HG03066 (cell line): ENCODE results near the gene NEK6.

Experiments
- ATAC-seq: cut with Tn5 transposase; IDR thresholded peaks from one replicate; pipeline ENCODE4 v1.9.1; 2021; ENCODE audit warnings: low read depth; ENCODE audit not compliant: unreplicated experiment

Gene NEK6

DNA sequence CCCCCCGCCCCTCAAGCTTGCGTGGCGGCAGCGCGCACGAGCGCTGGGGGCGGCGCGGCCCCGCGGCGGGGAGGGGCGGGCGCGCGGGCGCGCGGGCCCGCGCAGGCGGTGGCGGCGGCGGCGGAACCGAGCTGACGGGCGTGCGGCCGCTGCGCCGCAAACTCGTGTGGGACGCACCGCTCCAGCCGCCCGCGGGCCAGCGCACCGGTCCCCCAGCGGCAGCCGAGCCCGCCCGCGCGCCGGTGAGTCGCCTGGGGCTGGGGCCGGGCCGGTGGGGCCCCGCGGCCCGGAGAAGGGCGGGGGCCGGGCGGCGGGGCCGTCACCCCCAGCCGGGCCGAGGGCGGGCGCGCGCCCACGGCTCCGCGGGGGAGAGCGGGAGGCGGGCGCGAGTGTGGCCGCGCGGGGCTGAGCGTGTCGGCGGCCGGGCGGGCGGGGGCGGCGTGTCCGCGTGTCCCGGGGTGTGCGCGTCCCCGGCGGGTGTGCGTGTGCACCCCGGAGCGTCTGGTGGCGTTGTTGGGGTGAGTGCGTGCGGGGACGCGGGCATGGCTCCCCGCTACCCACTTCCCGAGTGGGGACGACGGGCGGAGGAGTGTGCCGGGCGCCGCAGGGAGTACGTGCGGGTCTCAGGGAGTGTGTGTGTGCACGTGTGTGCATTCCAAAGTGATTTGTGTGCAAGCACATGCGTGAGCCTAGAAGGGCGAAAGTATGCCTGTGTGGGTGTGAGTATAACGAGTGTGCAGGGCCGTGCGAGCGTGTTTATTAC lies at the start of gene NEK6:
Gene NEK6 (plus strand): TSS at position 106 of the 763 bp plus-strand sequence. CDS start 44,016 bp downstream, outside the sequence.
- no peak for ATAC-seq

DNA sequence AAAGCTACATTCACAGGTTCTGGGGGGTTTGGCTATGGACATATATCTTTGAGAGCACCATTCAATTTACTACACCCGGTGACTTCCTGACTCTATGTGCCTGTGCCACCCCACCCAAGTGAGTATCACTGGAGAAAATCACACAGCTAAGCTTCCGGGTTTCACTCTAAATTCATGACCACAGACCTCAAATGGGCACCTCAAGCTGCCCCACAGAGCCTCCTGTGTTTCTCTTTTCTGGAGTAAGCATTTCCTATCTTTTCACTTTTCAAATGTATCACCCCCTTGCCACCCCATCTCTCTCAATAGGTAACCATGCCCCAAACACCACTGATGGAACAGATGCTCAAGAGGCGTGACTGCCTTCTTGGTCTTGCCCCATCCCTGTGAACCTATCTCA lies 49.2 kb upstream of the NEK6 start:
- no peak for ATAC-seq

GRCh38 chr9:124209279-124209678 lies 48.5 kb upstream of the NEK6 start:
- ATAC-seq = no peak

GRCh38 chr9:124209774-124210173 lies 48.0 kb upstream of the NEK6 start:
- no peak for ATAC-seq

- no peak for ATAC-seq
Measured at GRCh38 chr9:124210697-124211096, 47.1 kb upstream of the NEK6 start.

- ATAC-seq = no peak
Measured at GRCh38 chr9:124212381-124213050, 45.2 kb upstream of the NEK6 start.

GRCh38 chr9:124213396-124213795 lies 44.4 kb upstream of the NEK6 start:
- no peak for ATAC-seq

- no peak for ATAC-seq
Measured at GRCh38 chr9:124214116-124214515, 43.6 kb upstream of the NEK6 start.

DNA sequence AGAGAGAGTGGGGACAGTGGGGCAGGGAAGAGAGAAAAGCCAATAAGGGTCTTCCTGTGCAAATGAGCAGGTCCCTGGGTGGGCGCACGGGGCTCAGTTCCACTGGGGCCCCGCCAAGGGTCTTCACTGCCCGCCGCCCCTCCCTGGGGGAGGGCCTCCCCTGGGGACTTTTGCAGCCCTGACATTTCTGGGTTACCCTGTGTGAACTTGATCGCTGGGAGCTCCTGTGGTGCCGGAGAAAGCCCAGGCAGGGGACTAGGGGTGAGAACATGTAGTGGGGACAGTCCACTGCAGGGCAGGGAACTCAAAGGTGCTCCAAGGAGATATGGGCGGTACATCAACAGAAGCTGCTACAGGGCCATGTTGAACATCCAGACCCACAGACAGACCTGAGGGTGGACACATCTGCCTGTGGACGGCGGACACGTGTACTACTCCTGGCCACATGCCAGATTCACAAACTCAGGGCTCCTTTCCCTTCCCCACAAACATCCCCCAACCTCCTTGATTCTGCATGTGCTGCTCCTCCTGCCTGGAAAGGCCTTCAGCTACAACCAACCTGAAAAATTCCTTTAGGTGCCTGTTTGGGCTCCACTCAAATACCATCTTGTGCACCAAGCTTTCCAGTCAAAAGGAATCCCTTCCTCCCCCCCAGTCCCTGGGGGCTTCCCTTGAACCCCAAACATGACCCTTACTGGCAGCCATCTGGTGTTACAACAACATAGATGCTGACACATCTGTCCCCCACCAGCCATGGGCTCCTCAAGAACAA lies 43.0 kb upstream of the NEK6 start:
- no peak for ATAC-seq

- no peak for ATAC-seq
Measured at GRCh38 chr9:124215368-124215910, 42.3 kb upstream of the NEK6 start.

DNA sequence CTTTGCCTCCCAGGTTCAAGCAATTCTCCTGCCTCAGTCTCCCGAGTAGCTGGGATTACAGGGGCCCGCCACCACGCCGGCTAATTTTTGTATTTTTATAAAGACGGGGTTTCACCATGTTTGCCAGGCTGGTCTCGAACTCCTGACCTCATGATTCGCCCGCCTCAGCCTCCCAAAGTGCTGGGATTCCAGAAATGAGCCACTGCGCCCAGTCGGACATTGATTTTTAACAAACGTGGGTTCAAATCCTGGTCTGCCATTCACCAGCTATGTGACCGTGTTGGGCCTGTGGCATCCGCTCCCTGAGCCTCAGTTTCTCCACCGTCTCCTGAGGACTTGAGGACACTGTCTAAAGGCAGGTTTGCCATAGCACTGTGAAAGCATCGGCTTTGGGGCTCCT lies 41.8 kb upstream of the NEK6 start:
- ATAC-seq = no peak

GRCh38 chr9:124216474-124217176 lies 41.1 kb upstream of the NEK6 start:
- no peak for ATAC-seq

- no peak for ATAC-seq
Measured at GRCh38 chr9:124217836-124218437, 39.8 kb upstream of the NEK6 start.

DNA sequence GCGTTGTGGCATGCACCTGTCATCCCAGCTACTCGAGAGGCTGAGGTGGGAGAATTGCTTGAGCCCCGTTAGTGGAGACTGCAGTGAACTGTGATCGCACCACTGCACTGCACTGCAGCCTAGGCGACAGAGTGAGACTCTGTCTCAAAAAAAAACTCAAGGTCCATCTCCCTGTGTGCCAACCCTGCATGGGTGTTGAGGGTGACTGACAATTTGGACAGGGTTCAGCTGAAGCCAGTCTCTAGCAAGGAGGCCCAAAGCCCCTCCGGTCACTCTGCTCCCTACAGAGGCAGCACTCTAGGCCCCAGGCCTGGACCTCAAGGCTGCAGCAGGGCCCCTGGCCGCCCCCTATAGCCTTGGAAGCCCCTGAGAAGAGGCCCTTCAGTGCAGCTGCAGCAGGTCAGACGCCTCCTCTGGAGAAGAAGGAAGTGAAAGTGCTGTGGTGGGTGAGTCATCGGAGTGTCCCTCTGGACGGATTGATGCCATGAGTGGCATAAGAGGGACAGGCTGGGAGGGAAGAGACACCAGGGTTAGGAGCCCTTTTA lies 39.2 kb upstream of the NEK6 start:
- ATAC-seq = peak; percentile 70

GRCh38 chr9:124218987-124219461 lies 38.7 kb upstream of the NEK6 start:
- ATAC-seq = peak; percentile 6

- no peak for ATAC-seq
Measured at GRCh38 chr9:124220946-124221451, 36.8 kb upstream of the NEK6 start.

DNA sequence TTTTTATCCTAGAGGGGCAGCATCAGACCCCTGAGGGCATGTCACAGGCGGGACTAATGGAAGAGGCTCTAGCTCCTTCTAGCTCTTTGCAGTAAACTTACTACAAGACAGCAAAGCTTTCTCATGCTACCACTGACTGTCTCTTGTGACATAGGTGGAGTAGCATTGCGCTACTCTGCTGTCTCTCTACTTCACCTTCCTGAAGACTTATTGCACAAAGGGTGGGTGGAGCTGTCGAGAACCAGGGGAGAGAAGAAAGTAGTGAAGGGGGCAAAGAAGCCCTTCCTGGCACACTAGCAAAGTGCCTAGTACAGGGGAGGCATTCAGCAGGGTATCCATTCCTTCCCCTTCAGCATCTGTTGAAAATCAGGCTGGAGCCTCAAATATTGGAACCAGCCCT lies 36.1 kb upstream of the NEK6 start:
- no peak for ATAC-seq

GRCh38 chr9:124222109-124222508 lies 35.6 kb upstream of the NEK6 start:
- no peak for ATAC-seq

- ATAC-seq = no peak
Measured at GRCh38 chr9:124222918-124223720, 34.6 kb upstream of the NEK6 start.
